HL-60/S4 treated with retinoic acid at 250 ng/mL for 4 days and 3 days (cell line): ENCODE measurements around the gene PDE9A.
"Not testable (repeated sequence)": the region's sequence is repeated elsewhere in the genome, so short reads cannot be mapped to it uniquely, and the experiment has no call there.

Experiments used
- in situ Hi-C: fragments of 300-500 bp; cut with MboI; formaldehyde crosslinking; loops from 2 replicates; pipeline ENCODE4 v1.7.0; 2022; ENCODE audit warnings: low sequenced_read_pairs

The PDE9A gene

DNA sequence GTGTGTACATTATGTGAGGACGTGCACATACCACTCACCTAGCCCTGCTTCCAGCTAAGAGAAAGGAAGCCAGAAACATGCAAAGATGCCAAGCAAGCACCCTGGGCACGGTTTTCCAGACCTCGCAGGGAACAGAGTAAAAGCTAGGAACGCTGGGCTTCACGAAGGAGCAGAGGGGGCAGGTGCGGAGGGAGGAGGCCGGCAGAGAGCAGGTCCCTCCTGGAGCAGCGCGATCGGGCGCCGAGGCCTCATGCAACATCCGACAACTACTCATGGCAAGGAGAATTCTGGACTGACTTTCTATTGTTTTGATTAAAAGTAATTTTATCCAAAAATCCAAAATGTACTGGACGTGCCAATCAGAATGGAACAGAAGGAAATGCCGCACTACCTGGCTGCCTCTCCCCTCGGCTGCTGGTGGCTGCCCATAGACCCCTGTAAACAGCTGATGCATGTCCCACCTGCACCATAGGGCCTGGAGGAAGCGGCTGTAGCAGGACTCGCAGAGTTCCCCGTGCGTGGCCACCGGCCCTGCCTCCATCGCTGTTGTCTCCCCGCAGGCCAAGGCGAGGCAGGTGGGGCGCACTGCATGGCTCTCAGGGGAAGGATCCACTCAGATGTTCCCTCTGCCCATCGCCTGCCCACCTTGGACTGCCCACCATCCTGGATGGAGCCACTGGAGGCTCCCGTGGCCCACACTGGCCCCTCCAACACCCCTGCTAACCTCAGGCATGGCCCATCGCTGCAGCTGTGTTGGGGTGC lies 132.4 kb downstream of the PDE9A start:
- in situ Hi-C loops = no loop called here

DNA sequence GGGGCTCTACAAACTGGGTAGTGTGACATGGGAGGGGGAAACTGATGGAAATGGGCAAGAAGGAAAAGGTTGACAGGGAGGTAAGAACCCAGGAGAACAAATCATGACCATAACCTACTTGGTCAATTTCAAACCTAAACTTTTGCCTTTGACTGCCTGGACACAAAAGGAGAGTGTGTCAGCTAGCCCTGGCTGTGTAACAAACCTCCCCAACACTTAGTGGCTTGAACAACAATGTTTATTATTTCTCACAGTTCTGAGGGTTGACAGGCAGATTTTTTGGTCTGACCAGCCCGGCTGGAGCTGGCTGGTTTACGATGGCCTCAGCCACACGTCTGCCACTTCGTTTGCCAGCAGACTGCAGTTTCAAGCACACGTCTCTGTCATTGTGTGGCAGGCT lies 133.5 kb downstream of the PDE9A start:
- in situ Hi-C loops = no loop called here

DNA sequence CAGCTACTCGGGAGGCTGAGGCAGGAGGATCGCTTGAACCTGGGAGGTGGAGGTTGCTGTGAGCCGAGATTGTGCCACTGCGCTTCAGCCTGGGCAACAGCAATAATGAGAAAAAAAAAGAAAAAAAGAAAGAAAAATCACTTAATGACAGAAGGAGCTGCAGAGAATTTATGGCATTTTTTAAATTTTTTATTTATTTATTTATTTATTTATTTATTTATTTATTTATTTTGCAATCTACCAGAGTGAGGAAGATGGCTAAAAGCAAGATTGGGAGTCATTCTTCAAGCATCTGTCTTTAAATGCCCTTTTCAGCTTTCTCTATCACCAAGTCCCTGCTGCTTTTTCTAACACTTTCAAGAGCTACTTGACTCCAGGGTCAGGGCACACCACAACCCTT lies 134.2 kb downstream of the PDE9A start:
- in situ Hi-C loops = no loop called here

DNA sequence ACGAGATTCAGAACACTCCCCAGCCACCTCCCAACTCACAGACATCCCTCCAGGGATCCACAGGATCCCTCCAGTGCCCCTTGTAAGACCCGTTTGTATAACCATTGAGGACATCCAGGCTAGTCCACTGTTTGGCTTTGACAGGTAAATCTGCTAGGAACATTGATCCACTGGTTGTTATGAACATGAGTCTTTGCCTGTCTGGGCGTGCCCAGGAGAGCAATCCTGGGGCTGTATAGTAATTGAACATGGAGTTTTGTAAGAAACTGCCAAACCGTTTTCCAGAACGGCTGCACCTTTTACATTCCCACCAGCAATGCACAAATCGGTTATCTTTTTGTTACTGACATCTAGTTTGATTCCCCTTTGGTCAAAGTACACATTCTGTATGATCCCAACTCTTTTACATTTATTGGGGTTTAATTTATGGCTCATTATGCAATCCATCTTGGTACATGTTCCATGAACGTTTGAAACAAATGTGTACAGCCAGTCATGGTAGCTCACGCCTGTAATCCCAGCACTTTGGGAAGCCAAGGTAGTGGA lies 137.2 kb downstream of the PDE9A start:
- in situ Hi-C loops = no loop called here

DNA sequence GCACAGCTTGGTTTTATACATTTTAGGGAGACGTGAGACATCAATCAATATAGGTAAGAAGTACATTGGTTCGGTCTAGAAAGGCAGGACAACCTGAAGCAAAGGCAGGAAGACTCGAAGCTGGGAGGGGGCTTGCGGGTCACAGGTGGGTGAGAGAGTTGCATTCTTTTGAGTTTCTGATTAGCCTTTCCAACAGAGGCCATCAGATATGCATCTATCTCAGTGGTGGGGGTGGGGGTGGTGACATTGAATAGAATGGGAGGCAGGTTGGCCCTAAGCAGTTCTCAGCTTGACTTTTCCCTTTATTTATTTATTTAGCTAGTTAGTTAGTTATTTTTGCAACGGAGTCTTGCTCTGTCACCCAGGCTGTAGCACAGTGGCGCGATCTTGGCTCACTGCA lies 140.4 kb downstream of the PDE9A start:
- in situ Hi-C loops = no loop called here

DNA sequence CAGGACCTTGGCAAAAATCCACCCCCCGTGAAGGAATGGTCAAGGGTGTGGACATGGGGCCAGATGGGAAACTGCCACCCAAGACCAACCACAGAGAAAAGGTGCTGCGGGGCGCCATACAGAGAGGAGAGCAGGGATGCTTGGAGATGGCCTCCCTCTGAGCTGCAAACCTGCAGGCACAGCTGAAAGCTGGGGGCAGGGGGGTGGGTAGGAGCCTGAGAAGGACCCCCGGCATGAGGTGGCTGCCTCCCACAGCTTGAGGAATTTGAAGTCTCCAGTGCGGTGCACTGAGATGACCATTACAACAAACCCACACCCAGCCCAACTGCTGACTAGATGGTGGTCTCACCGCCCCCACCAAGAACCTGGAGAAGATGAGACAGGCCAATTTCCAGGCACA lies 141.1 kb downstream of the PDE9A start:
- in situ Hi-C loops = no loop called here

DNA sequence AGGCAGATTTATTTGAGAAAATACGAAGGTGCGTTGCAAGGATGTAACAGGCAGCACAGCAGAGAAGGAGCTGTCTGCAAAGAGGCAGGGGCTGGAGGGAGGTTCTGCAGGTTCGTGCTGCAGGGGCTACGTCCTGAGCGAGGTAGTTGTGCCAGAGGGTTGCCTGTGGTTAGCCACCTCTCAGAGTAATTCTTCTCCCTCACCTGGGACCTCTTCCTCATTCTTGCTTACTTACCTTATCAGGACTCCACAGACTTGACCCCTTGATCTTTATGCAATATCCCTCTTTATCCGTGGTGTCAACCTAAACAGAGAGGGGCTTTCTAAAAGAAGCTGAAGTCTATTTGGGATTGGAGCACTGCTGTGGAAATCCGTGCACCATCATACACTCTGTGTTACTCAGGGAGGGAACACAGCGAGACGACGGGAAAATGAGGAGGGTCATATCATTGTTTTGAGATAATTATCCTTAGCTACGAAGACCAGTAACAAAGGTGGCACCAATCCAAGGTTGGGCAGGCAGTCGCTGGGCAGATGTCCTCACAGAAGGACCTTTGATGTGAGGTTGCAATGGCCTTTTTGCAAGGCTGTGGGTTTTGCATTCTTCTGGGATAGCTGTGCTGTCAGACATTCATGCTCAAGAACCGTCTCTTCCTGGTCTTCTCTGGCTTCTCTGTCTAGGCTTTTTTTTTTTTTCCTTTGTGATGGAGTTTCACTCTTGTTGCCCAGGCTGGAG lies 143.1 kb downstream of the PDE9A start:
- in situ Hi-C loops = no loop called here

DNA sequence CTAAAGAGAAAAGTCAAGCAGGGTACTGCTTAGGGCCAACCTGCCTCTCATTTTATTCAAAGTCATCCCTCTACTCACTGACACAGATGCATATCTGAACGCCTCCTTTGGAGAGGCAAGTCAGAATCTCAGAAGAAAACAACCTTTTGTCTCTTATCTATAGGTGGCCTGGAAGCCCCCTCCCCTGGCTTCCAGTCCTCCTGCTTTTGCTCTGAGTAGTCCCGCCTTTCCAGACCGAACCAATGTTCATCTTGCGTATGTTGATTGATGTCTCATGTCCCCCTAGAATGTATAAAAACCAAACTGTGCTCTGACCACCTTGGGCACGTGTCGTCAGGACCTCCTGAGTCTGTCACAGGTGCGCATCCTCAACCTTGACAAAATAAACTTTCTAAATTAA lies 144.1 kb downstream of the PDE9A start:
- in situ Hi-C loops = no loop called here

DNA sequence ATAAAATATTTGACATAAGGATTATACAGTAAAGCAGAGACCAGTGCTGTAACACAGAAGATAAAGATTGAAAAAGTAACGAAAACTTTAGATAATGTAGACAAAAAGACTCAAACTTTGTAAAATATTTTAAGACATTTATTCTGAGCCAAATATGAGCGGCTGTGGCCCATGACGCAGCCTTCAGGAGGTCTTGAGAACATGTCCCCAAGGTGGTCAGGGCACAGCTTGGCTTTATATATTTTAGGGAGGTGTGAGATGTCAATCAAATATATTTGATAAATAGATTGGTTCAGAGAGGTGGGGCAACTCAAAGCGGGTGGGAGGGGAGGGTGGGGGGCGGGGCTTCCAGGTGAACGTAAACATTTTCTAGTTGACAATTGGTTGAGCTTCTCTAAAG lies 144.7 kb downstream of the PDE9A start:
- in situ Hi-C loops = no loop called here

DNA sequence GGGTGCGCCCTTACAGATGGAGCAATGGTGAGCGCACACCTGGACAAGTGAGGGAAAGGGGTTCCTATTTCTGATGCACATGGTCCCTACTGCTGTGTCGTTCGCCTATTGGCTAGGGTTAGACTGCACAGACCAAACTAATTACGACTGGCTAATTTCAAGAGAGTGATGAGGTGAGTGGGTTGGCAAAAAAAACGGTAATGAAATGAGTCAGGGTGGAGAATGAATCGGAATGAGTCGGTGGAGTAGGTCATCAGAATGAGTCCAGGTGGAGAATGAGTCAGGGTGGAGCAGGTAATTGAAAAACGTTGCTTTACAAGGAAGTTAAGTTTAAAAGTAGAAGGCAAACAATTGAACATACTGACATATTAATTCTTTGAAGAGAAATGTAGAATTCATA lies 146.1 kb downstream of the PDE9A start:
- in situ Hi-C loops = no loop called here

DNA sequence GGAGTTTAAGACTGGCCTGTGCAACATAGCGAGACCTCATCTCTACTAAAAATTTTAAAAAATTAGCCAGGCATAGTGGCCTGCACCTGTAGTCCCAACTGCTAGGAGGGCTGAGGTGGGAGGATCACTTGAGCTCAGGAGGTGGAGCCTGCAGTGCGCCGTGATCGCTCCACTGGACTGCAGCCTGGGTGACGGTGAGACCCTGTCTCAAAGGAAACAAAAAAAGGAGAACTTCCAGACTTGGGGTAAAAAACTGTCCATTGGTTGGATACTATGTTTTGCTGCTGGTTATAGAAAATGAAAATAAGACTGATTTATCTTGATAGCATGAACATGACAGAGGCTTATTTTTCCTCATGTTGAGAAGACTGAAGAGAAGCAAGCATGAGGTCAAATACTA lies 146.5 kb downstream of the PDE9A start:
- in situ Hi-C loops = no loop called here

DNA sequence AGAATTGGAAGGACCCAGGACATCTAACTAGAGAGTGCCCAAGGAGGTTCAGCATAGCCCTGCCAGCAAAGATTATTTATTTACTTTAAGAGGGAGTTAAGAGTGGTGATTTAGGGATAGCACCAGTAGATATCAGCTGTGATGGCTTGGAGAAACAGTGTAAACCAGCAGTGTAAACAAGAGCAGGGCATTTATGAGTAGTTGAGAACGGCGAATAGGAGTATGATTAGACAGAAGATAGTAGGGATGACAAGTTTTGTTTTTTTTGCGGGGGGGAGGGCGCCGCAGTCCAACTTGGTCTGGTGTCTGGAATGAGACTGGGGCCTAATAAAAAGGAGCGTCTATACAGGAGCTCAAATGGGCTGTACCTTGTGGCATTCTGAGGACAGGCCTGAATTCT lies 148.2 kb downstream of the PDE9A start:
- in situ Hi-C loops = not testable (repeated sequence)

DNA sequence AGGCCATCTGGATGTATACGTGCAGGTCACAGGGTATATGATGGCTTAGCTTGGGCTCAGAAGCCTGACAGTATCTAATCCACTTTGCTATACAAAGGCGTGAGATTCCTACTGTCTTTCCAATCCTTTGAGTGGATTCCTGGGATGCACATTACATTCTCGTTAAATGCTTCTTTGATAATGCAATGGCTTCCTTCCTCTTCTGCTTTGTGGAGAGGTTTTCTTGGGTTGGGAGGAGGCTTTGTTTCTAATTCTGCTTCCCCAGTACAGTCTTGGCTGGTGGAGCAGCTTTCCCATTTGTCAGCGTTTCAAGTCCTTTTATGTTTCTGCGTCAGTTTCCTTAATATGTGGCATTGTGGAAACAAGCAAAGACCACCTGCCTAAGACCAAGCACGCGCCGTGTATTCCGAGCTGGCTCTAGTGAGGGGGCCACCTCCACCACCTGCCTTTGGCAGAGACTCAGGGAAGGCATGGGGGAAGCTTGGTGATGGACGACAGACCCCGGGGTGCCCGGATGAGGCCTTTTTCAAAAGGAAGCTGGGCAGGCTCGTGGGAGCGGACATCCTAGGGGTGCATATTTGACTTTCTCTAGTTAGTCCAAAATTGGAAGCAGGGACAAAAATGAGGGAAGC lies 153.2 kb downstream of the PDE9A start:
- in situ Hi-C loops = no loop called here

DNA sequence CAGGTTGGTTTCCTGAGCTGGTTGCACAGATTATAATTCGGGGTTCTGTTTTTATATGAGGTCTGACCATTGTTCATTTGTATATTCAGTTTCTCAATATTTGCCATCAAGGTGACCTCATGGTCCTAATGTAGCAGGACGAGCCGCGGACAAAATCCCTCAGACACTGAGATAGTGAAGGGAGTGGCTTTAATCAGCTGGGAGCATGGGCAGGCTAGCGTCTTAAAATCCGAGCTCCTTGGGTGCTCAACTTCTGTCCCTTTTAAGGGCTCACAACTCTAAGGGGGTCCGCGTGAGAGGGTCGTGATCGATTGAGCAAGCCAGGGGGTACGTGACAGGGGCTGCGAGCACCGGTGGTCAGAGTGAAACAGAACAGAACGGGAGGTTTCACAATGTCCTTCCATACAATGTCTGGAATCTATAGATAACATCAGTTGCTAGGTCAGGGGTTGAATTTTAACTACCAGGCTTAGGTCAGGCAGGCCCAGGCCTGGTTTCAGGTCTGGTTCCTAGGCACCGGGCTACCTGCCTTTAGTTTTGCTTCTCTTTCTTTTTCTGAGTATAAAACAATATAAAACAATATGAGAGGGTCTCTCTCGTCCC lies 154.0 kb downstream of the PDE9A start:
- in situ Hi-C loops = not testable (repeated sequence)

DNA sequence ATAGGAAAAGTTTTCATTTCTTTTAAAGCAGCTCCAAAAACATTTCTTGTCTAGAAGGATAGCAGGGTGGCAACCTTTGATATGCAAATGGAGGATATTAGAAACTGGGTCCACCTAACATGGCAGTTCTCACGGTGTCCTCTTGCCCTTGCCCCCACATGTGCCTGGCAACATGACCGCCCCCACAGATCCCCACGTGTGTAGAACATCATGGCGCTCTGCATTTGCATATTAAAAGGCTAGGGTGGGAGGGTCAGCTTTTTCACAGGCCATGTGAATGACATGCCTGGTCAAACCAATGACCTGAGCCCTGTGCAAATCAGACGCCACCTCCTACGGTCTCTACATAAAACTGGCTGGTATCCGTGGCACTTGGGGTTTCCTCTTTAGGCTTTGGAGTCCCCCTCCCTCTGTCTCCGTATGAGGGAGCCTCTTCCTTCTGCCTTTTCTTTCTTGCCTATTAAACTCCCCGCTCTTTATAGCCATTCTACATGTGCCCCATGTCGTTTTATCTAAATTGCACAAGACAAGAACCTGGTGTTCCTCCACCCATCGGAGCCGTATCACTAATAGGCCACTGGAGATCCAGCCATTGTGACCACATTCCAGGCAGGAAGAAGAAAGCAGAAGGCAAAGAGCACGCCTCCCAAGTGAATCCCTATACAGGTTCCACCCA lies 154.7 kb downstream of the PDE9A start:
- in situ Hi-C loops = no loop called here

DNA sequence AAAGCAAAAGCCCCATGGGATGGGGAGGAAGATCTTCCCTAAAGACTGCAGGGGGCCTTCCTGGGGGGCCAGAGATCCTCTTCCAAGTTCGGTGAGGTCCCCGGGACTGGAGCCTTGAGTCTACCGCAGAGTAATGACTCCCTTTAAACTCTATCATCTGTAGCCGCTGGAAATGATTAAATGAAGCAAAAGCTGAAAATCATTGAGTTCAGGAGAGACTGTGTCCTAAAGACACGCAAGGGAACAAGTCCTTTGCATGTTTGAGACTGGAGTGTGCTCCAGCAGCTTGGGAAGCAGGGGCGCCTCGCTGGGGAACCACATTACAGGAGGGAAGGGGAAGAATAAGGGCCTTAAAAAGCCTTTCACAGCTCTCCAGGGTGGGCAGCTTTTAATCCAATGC lies 155.8 kb downstream of the PDE9A start:
- in situ Hi-C loops = no loop called here

DNA sequence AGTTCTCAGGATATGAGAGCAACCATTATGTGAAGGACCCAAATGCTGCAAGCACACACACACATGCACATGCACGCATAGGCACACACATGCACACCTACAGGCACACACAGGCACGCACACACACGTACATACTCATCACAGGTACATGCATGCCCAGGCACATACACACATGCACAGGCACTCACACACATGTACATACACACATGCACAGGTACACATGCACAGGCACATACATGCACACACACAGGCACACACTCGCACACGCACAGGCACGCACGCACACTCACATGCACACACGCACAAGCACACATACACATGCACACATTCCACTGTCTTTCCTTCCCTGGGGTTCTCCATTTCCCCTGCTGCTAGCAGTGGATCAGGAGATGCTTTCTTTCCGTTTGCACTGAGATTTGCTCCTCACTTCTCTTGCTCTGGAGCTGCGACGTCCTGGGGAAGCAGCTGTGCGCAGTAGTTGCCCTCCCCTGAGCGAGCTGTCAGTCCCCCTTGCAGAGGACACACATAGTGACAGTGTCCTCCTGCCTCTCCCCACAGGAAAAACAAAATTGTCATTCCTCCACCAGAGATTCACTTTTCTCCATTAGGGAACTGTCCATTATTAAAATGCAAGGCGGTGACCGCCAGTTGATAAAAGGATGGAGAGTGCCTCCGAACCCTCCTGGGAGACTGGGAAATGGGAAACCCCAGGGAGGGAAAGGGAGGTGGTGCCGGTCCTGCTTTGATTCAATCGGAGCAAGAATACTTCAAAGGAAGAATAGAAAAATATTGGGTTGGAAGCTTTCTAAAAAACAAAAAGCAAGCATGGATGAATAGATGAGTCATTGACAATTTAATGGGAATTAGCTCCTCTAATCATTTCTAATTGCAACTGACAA lies 156.4 kb downstream of the PDE9A start:
- in situ Hi-C loops = no loop called here

DNA sequence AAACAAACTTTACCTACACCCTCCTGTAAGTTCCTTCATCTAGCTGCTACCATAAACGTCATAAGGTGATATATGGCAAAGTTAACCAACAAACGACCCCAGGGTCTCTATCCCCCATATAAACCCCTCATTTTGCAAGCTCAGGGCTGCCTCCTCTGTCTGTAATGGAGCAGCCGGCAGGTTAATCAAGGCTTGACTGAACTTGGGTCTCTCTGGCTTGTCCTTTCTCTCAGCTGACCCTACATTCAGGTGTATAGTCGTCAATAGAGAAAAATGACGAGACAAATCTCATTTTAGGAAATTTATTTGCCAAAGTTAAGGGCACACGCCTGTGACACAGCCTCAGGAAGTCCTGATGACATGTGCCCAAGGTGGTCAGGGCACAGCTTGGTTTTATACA lies 158.5 kb downstream of the PDE9A start:
- in situ Hi-C loops = no loop called here

DNA sequence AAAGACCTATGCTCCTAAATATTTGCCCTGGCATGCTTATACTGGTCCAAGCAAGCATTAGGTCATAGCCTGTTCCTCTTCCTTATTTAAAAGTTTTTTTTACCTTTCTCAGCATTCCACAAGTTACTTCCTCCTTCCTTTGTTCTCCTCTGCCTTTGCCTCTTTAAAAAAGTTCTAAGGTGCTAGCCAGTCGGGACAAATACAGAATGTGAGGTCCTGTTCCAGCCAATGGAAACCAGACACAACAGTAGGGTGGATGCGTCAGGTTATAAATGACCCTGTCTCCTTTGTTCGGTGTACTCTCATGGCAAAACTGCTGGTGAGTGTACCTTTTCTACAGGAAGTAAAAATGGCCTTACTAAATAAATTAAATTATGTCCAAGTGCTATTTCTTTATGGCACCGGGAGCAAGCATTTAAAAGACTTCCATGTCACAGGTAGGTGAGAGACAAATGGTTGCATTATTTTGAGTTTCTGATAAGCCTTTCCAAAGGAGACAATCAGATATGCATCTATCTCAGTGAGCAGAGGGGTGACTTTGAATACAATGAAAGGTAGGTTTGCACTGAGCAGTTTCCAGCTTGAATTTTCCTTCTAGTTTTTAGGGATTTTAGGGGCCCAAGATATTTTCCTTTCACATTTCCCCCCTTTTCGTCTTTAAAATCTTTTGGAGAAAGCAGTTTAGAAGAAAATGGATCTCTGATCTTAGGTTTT lies 159.3 kb downstream of the PDE9A start:
- in situ Hi-C loops = not testable (repeated sequence)
